Left forelimb (tissue), 1 donor: ENCODE measurements around the gene TJAP1.
"Not testable (repeated sequence)": the region's sequence is repeated elsewhere in the genome, so short reads cannot be mapped to it uniquely, and the experiment has no call there.

Experiments
- DNase-seq: peaks from one replicate; pipeline ENCODE4 v3.0.0-alpha.2; 2018; ENCODE audit warnings: low spot score

Gene TJAP1

GRCh38 chr6:43539409-43539808 lies 62.0 kb downstream of the TJAP1 start:
- not testable (repeated sequence) for DNase-seq

- no peak for DNase-seq
Measured at GRCh38 chr6:43540507-43540906, 63.1 kb downstream of the TJAP1 start.

GRCh38 chr6:43541774-43542471 lies 64.6 kb downstream of the TJAP1 start:
- no peak for DNase-seq

- no peak for DNase-seq
Measured at GRCh38 chr6:43544461-43544860, 67.1 kb downstream of the TJAP1 start.

GRCh38 chr6:43547222-43547621 lies 69.9 kb downstream of the TJAP1 start:
- DNase-seq: no peak
